Endothelial cell of umbilical vein (primary cell): ENCODE results near the gene ZNF341. TPM values are rescaled to one million over a fixed set of nuclear protein-coding genes. Genes with fewer than 3 reads are reported as not detected.

Experiments used
- BruUV-seq: library from RNA; stranded (reverse); fragments of 400-500 nt; replicated peaks from 2 replicates; lab custom pipeline; 2021; lab: Mats Ljungman, UMichigan
- CTCF ChIA-PET: fragments of 300-600, 350-600 bp; sonication (Branson Sonifier 250); formaldehyde crosslinking; loops from one replicate; lab custom pipeline; 2021; ENCODE audit warnings: antibody characterized with exemption, inconsistent platforms; lab: Charles Lee
- POLR2A ChIA-PET: fragments of 300-600, 350-600 bp; sonication (Branson Sonifier 250); formaldehyde crosslinking; loops from one replicate; lab custom pipeline; 2021; ENCODE audit warnings: antibody characterized with exemption, inconsistent platforms; lab: Charles Lee
- DNase-seq: peaks from one replicate; pipeline ENCODE4 v3.0.0-alpha.2; 2011; ENCODE audit warnings: low read depth, low spot score
- FAIRE-seq: peaks from 2 replicates; lab custom pipeline; 2011; peaks lifted over from hg19 to GRCh38; lab: Jason Lieb, UNC
- H2AFZ ChIP-seq: 2 replicates; pipeline ENCODE4 v1.6.0; 2012; ENCODE audit warnings: low read depth, low read length, control low read depth, inconsistent platforms
- H3K27ac ChIP-seq: 2 replicates; pipeline ENCODE4 v1.5.1; 2011; ENCODE audit warnings: low read depth, mild to moderate bottlenecking, control low read depth, low read length, moderate library complexity; ENCODE audit not compliant: insufficient read depth
- H3K27me3 ChIP-seq, 2 experiments: 2 replicates each; pipeline versions ENCODE4 v1.6.0 to v1.6.1; 2011; ENCODE audit warnings: low read length in 2 of 2, mixed read lengths in 1 of 2; ENCODE audit not compliant: control insufficient read depth in 2 of 2, insufficient read depth in 2 of 2
- H3K36me3 ChIP-seq, 2 experiments: 2 replicates in 1 of 2; 3 replicates in 1 of 2; pipeline ENCODE4 v1.5.1; 2011; ENCODE audit warnings: low read length in 2 of 2, mild to moderate bottlenecking in 1 of 2, moderate library complexity in 1 of 2; ENCODE audit not compliant: control insufficient read depth in 2 of 2, insufficient read depth in 2 of 2; ENCODE audit errors: extremely low read depth in 1 of 2
- H3K4me1 ChIP-seq: 3 replicates; pipeline ENCODE4 v1.5.1; 2011; ENCODE audit warnings: mild to moderate bottlenecking, low read length; ENCODE audit not compliant: control insufficient read depth, insufficient read depth; ENCODE audit errors: extremely low read depth
- H3K4me2 ChIP-seq: 2 replicates; pipeline ENCODE4 v1.6.1; 2011; ENCODE audit warnings: low read length, control low read depth, mixed read lengths; ENCODE audit not compliant: insufficient read depth
- H3K4me3 ChIP-seq, 3 experiments: fragments of 200-600 bp in 1 of 3; sonication (generic), shearing (Covaris generic) in 1 of 3; replicated peaks in 1 of 3; 2 replicates each; pipeline ENCODE4 v1.5.1; 2011 to 2016; ENCODE audit warnings: control low read depth in 3 of 3, low read length in 3 of 3, mild to moderate bottlenecking in 2 of 3, inconsistent platforms in 1 of 3, low read depth in 1 of 3, moderate library complexity in 1 of 3; ENCODE audit not compliant: insufficient read depth in 1 of 3
- H3K79me2 ChIP-seq: 2 replicates; pipeline ENCODE4 v1.6.0; 2012; ENCODE audit warnings: low read length, inconsistent platforms; ENCODE audit not compliant: control insufficient read depth, insufficient read depth
- H3K9ac ChIP-seq: replicated peaks from 2 replicates; pipeline ENCODE3; 2011; ENCODE audit warnings: low read length, control low read depth; ENCODE audit not compliant: insufficient read depth; ENCODE audit errors: extremely low read depth
- H3K9me1 ChIP-seq: replicated peaks from 3 replicates; pipeline ENCODE4 v1.6.0; 2011; ENCODE audit warnings: mild to moderate bottlenecking, low read length; ENCODE audit not compliant: control insufficient read depth, insufficient read depth; ENCODE audit errors: extremely low read depth
- H3K9me3 ChIP-seq: replicated peaks from 2 replicates; pipeline ENCODE4 v1.5.1; 2012; ENCODE audit warnings: low read length, inconsistent platforms; ENCODE audit not compliant: control insufficient read depth, insufficient read depth
- H4K20me1 ChIP-seq: replicated peaks from 2 replicates; pipeline ENCODE3; 2011; ENCODE audit warnings: mild to moderate bottlenecking, low read length; ENCODE audit not compliant: control insufficient read depth, insufficient read depth; ENCODE audit errors: extremely low read depth
- CTCF ChIP-seq, 2 donors: IDR thresholded peaks; 1 replicate in 1 of 2; 2 replicates in 1 of 2; pipeline ENCODE4 v1.5.1; 2011; ENCODE audit warnings: low read length in 2 of 2, mild to moderate bottlenecking in 2 of 2, moderate library complexity in 2 of 2, control low read depth in 1 of 2, inconsistent platforms in 1 of 2, low read depth in 1 of 2; ENCODE audit not compliant: insufficient read depth in 1 of 2; ENCODE audit errors: extremely low read depth in 1 of 2
- EZH2 ChIP-seq: IDR thresholded peaks from 2 replicates; pipeline ENCODE4 v1.6.1; 2012; ENCODE audit warnings: borderline replicate concordance, low read depth, mild to moderate bottlenecking, moderate library complexity, low read length, inconsistent platforms; ENCODE audit not compliant: severe bottlenecking
- FOS ChIP-seq: IDR thresholded peaks from 2 replicates; pipeline ENCODE4 v1.6.1; 2011; ENCODE audit warnings: mild to moderate bottlenecking, low read length, moderate library complexity, borderline replicate concordance; ENCODE audit not compliant: insufficient read depth
- GATA2 ChIP-seq: IDR thresholded peaks from 2 replicates; pipeline ENCODE4 v1.7.0; 2011; ENCODE audit warnings: low read depth, mild to moderate bottlenecking, moderate library complexity, mixed read lengths, low read length; ENCODE audit not compliant: insufficient read length, insufficient read depth
- JUN ChIP-seq: IDR thresholded peaks from 2 replicates; pipeline ENCODE4 v1.6.1; 2011; ENCODE audit warnings: borderline replicate concordance, low read depth; ENCODE audit not compliant: insufficient read length, insufficient read depth
- MYC ChIP-seq: IDR thresholded peaks from one replicate; pipeline ENCODE4 v1.6.1; 2011; ENCODE audit warnings: mild to moderate bottlenecking, low read depth, low read length
- POLR2A ChIP-seq: IDR thresholded peaks from 2 replicates; pipeline ENCODE4 v1.6.1; 2012; ENCODE audit warnings: low read depth, mild to moderate bottlenecking, control low read depth, low read length
- POLR2AphosphoS5 ChIP-seq: IDR thresholded peaks from 2 replicates; pipeline ENCODE4 v1.6.1; 2012; ENCODE audit warnings: low read depth, mild to moderate bottlenecking, control low read depth, low read length, moderate library complexity; ENCODE audit not compliant: insufficient read depth
- dilution Hi-C: fragments of 300-500 bp; cut with MboI; formaldehyde crosslinking; loops from one replicate; pipeline ENCODE4 v1.15.0; 2019; ENCODE audit warnings: low sequenced_read_pairs; ENCODE audit not compliant: extremely low pct_ligation_motif_present
- intact Hi-C: fragments of 100-400 bp; cut with micrococcal nuclease; formaldehyde crosslinking; loops from one replicate; pipeline ENCODE4 v1.10.0; 2022
- polyA plus RNA-seq, 4 experiments: library from polyadenylated mRNA; depleted of rRNA in 3 of 4; stranded (reverse) in 3 of 4; unstranded in 1 of 4; fragments of >200 nt; gene quantifications; 2 replicates each; pipeline versions ENCODE4 v1.2.1 to v1.2.3, GENCODE V29; 2011 to 2012; ENCODE audit warnings: missing spikeins in 1 of 4
- total RNA-seq: library from RNA; stranded (reverse); gene quantifications from 2 replicates; pipeline ENCODE4 v1.2.3, GENCODE V29; 2021
- TF ChIP-seq, protein P1 (sequence below): IDR thresholded peaks from 2 replicates; pipeline ENCODE4 v1.6.1; 2011; ENCODE audit not compliant: insufficient read depth, insufficient read length

ZNF341 gene
- total and polyA plus RNA-seq, 2 donors (not counting 3 experiments of a cell fraction or from before 2014, with no cell fraction given): 4.9 TPM

- no peaks in the 10 kb centered on the region for H3K9me3 ChIP-seq
- TF ChIP-seq POLR2A (no peak), CTCF (IDR thresholded peaks at IDR 0.05; ENCODE audit: extremely low read depth in 1 of 2, insufficient read depth in 1 of 2, low read depth in 1 of 2, low read length in 2 of 2) (no peak), MYC (no peak), GATA2 (no peak), JUN (no peak), FOS (no peak), POLR2AphosphoS5 (no peak), EZH2 (no peak)
- TF ChIP-seq, protein P1, sequence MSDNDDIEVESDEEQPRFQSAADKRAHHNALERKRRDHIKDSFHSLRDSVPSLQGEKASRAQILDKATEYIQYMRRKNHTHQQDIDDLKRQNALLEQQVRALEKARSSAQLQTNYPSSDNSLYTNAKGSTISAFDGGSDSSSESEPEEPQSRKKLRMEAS: no peak
- DNase-seq (no peak), FAIRE-seq (no peak)
- H3K9ac ChIP-seq: no peak overlapping the region
- no peak overlapping the region for H3K27ac ChIP-seq
- H3K4me1 ChIP-seq: no peaks in the 10 kb centered on the region
- H3K9me1 ChIP-seq: no peaks in the 10 kb centered on the region
- no peaks in the 10 kb centered on the region for H3K79me2 ChIP-seq
- no TSS peak for BruUV-seq
- H3K36me3 ChIP-seq: peaks cover 0 to 2% of the 10 kb centered on the region in 2 experiments
- ChIA-PET POLR2A (no interaction called here), CTCF (no interaction called here)
- dilution Hi-C loops (no loop called here), intact Hi-C loops (no loop called here)
- no peak overlapping the region for H2AFZ ChIP-seq
- H3K4me3 ChIP-seq: no peak overlapping the region
- no peaks in the 10 kb centered on the region for H4K20me1 ChIP-seq
- no peak overlapping the region for H3K4me2 ChIP-seq
- H3K27me3 ChIP-seq: no peaks in the 10 kb centered on the region
These were observed 20.9 kb upstream of the ZNF341 start for GRCh38 chr20:33710681-33711445.
